Thoracic aorta (tissue), 2 donors: Measurements from ENCODE around the gene ZFR. TPM values are rescaled to one million over a fixed set of nuclear protein-coding genes. Genes with fewer than 3 reads are reported as not detected.

Source experiments
- ATAC-seq: fragments of 150-250 bp; one replicate; pipeline ENCODE4 v1.8.0; 2017; ENCODE audit warnings: low read depth; ENCODE audit not compliant: insufficient number of reproducible peaks, low FRiP score
- DNase-seq: peaks from one replicate; pipeline ENCODE4 v3.0.0-alpha.2; 2020; ENCODE audit warnings: low spot score
- H3K27ac ChIP-seq, 2 donors: fragments of 200-600 bp; sonication (generic); 1 replicate in 1 of 2; 2 replicates in 1 of 2; pipeline ENCODE4 v1.5.1; 2016; ENCODE audit warnings: mild to moderate bottlenecking in 2 of 2, moderate library complexity in 2 of 2
- H3K27me3 ChIP-seq: fragments of 200-600 bp; sonication (generic); replicated peaks from 2 replicates; pipeline ENCODE4 v1.6.0; 2016; ENCODE audit warnings: mild to moderate bottlenecking; ENCODE audit not compliant: insufficient read depth
- H3K36me3 ChIP-seq: fragments of 200-600 bp; sonication (generic); one replicate; pipeline ENCODE4 v1.5.1; 2016
- H3K4me1 ChIP-seq, 2 donors: fragments of 200-600 bp; sonication (generic); 1 replicate in 1 of 2; 2 replicates in 1 of 2; pipeline versions ENCODE4 v1.5.1 to v1.6.0; 2016; ENCODE audit warnings: low read depth in 2 of 2, mild to moderate bottlenecking in 1 of 2; ENCODE audit not compliant: control insufficient read depth in 1 of 2
- H3K4me3 ChIP-seq: fragments of 200-600 bp; sonication (generic); 2 replicates; pipeline ENCODE4 v1.5.1; 2016; ENCODE audit warnings: mild to moderate bottlenecking
- H3K9me3 ChIP-seq: fragments of 200-600 bp; sonication (generic); 2 replicates; pipeline ENCODE4 v1.5.1; 2016
- CTCF ChIP-seq: fragments of 200-600 bp; sonication (generic); IDR thresholded peaks from one replicate; pipeline ENCODE4 v1.5.1; 2019; ENCODE audit warnings: antibody characterized with exemption
- total RNA-seq, 2 donors: library from RNA; depleted of rRNA; stranded (reverse); fragments of >200 nt; gene quantifications; one replicate each; pipeline versions ENCODE4 v1.1.0 to v1.2.3, GENCODE V29; 2016

Gene ZFR
- total RNA-seq, 2 donors from 2014 or later: 54.2 to 78.6 TPM

- DNase-seq: no peak
- H3K27me3 ChIP-seq: no peaks in the 10 kb centered on the region
- no peak overlapping the region for H3K4me3 ChIP-seq
- H3K27ac ChIP-seq: no peak overlapping the region
- no peak for ATAC-seq
- TF ChIP-seq CTCF: no peak
- no peaks in the 10 kb centered on the region for H3K9me3 ChIP-seq
- no peaks in the 10 kb centered on the region for H3K4me1 ChIP-seq
- peaks cover 8% of the 10 kb centered on the region for H3K36me3 ChIP-seq
Observed at GRCh38 chr5:32353420-32353819, 91.1 kb downstream of the ZFR start.

- no peak for ATAC-seq
Observed at GRCh38 chr5:32352685-32353084, 91.9 kb downstream of the ZFR start.

GRCh38 chr5:32346869-32347268 lies 97.7 kb downstream of the ZFR start:
- no peak for TF ChIP-seq CTCF
- Histone ChIP-seq H3K27ac (no peak overlapping the region), H3K9me3 (no peaks in the 10 kb centered on the region), H3K36me3 (no peaks in the 10 kb centered on the region), H3K4me1 (no peaks in the 10 kb centered on the region), H3K4me3 (no peak overlapping the region), H3K27me3 (no peaks in the 10 kb centered on the region)
- DNase-seq: no peak
- ATAC-seq: no peak

More at GRCh38 chr5:32352685-32353084, 91.9 kb downstream of the ZFR start:
- no peak for TF ChIP-seq CTCF
- peaks cover 8% of the 10 kb centered on the region for H3K36me3 ChIP-seq
- DNase-seq: no peak
- H3K4me3 ChIP-seq: no peak overlapping the region
- no peaks in the 10 kb centered on the region for H3K27me3 ChIP-seq
- H3K4me1 ChIP-seq: no peaks in the 10 kb centered on the region
- no peak overlapping the region for H3K27ac ChIP-seq
- H3K9me3 ChIP-seq: no peaks in the 10 kb centered on the region

GRCh38 chr5:32343058-32343672 lies 101.4 kb downstream of the ZFR start:
- no peak overlapping the region for H3K27ac ChIP-seq
- no peak for TF ChIP-seq CTCF
- no peaks in the 10 kb centered on the region for H3K36me3 ChIP-seq
- DNase-seq (no peak), ATAC-seq (no peak)
- H3K9me3 ChIP-seq: peaks cover 3% of the 10 kb centered on the region
- H3K4me3 ChIP-seq: no peak overlapping the region
- H3K27me3 ChIP-seq: no peaks in the 10 kb centered on the region
- no peaks in the 10 kb centered on the region for H3K4me1 ChIP-seq

GRCh38 chr5:32342656-32343055 lies 101.9 kb downstream of the ZFR start:
- no peak for ATAC-seq
- TF ChIP-seq CTCF: no peak
- no peaks in the 10 kb centered on the region for H3K36me3 ChIP-seq
- no peak overlapping the region for H3K27ac ChIP-seq
- no peak for DNase-seq
- H3K27me3 ChIP-seq: no peaks in the 10 kb centered on the region
- H3K4me3 ChIP-seq: no peak overlapping the region
- no peaks in the 10 kb centered on the region for H3K4me1 ChIP-seq
- H3K9me3 ChIP-seq: peaks cover 3% of the 10 kb centered on the region
